CD4-positive, alpha-beta T cell treated with Interferon gamma for 1 hour (primary cell): ENCODE results near the gene CEP128.

Experiments used
- DNase-seq: peaks from one replicate; pipeline ENCODE4 v3.0.0-alpha.2; 2020

CEP128 gene

GRCh38 chr14:80868260-80868659 is 73.3 kb downstream of the CEP128 start:
- DNase-seq: no peak

GRCh38 chr14:80867798-80868197 is 73.7 kb downstream of the CEP128 start:
- DNase-seq: no peak

- DNase-seq: no peak
Observed at GRCh38 chr14:80867091-80867490, 74.4 kb downstream of the CEP128 start.

GRCh38 chr14:80865565-80865964 is 76.0 kb downstream of the CEP128 start:
- DNase-seq: no peak

- no peak for DNase-seq
Observed at GRCh38 chr14:80862983-80863382, 78.6 kb downstream of the CEP128 start.

GRCh38 chr14:80862541-80862940 is 79.0 kb downstream of the CEP128 start:
- DNase-seq: no peak

GRCh38 chr14:80850197-80850814 is 91.2 kb downstream of the CEP128 start:
- no peak for DNase-seq

- no peak for DNase-seq
Observed at GRCh38 chr14:80847070-80847469, 94.5 kb downstream of the CEP128 start.

- no peak for DNase-seq
Observed at GRCh38 chr14:80845856-80846255, 95.7 kb downstream of the CEP128 start.

- DNase-seq: no peak
Observed at GRCh38 chr14:80844872-80845271, 96.7 kb downstream of the CEP128 start.

- no peak for DNase-seq
Observed at GRCh38 chr14:80839743-80840142, 101.8 kb downstream of the CEP128 start.

- no peak for DNase-seq
Observed at GRCh38 chr14:80809663-80810062, 131.9 kb downstream of the CEP128 start.

- DNase-seq: no peak
Observed at GRCh38 chr14:80805136-80805535, 136.4 kb downstream of the CEP128 start.

- DNase-seq: no peak
Observed at GRCh38 chr14:80798878-80799277, 142.7 kb downstream of the CEP128 start.

GRCh38 chr14:80798211-80798610 is 143.3 kb downstream of the CEP128 start:
- DNase-seq: no peak

GRCh38 chr14:80792771-80793170 is 148.8 kb downstream of the CEP128 start:
- no peak for DNase-seq

GRCh38 chr14:80787876-80788275 is 153.7 kb downstream of the CEP128 start:
- DNase-seq: no peak

- no peak for DNase-seq
Observed at GRCh38 chr14:80784820-80785219, 156.7 kb downstream of the CEP128 start.

GRCh38 chr14:80781972-80782367 is 159.6 kb downstream of the CEP128 start:
- no peak for DNase-seq

GRCh38 chr14:80780500-80780899 is 161.0 kb downstream of the CEP128 start:
- DNase-seq: no peak

GRCh38 chr14:80776657-80777056 is 164.9 kb downstream of the CEP128 start:
- DNase-seq: no peak

GRCh38 chr14:80776186-80776585 is 165.4 kb downstream of the CEP128 start:
- DNase-seq: no peak

- DNase-seq: no peak
Observed at GRCh38 chr14:80772504-80772903, 169.0 kb downstream of the CEP128 start.

GRCh38 chr14:80771201-80771600 is 170.3 kb downstream of the CEP128 start:
- no peak for DNase-seq

GRCh38 chr14:80770114-80770908 is 171.2 kb downstream of the CEP128 start:
- no peak for DNase-seq
